ENCODE measurements around the gene AP2A2. TPM values are rescaled to one million over a fixed set of nuclear protein-coding genes. Genes with fewer than 3 reads are reported as not detected.

Gene AP2A2
- total and polyA plus RNA-seq, 2 donors = 14.6 to 57.2 TPM

DNA sequence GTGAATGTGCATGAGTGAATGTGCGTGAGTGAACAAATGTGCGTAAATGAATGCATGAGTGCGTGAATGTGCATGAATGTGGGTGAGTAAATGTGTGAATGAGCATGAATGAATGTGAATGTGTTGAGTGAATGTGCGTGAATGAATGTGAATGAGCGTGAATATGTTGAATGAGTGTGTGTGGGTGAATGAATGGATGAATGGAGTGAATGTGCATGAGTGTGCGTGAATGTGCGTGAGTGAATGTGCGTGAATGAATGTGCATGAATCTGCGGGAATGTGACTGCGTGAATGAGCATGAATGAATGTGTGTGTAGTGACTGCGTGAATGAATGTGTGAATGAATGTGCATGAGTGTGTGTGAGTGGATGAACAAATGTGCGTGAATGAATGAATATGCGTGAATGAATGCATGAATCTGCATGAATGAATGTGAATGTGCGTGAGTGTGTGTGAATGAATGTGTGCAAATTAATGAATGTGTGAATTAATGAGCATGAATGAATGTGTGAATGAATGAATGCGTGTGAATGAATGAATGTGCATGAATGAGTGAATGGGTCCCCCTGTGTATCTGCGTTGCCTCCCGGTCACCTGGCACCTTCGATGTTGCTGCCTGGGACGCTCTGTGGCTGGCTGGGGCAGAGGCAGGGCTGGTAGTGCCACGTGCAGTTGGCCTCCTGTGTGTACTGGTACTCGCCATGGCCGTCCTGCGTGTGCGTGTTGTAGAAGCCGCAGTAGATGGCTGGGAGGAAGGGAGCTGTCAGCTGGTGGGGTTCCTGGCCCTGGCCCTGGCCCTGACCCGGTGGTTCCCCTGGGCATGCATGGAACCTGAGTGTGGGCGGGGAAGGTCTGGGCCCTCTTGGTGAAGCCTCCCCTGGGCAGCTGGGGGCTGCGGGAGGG, 97.5 kb downstream of the AP2A2 start:
- Histone ChIP-seq H3K9me3 (ENCODE audit: control insufficient read depth in 2 of 2, insufficient read depth in 1 of 2, low read length in 1 of 2) (no peaks in the 10 kb centered on the region), H3K36me3 (ENCODE audit: control insufficient read depth in 2 of 2, insufficient read depth in 2 of 2, low read length in 1 of 2) (no peaks in the 10 kb centered on the region), H3K4me3 (ENCODE audit: low read length in 2 of 2) (no peak overlapping the region), H3K4me1 (ENCODE audit: control insufficient read depth in 2 of 2, insufficient read depth in 2 of 2, low read length in 2 of 2) (no peaks in the 10 kb centered on the region), H3K27me3 (ENCODE audit: control insufficient read depth in 2 of 2, insufficient read depth in 1 of 2, low read length in 1 of 2) (no peaks in the 10 kb centered on the region), H3K27ac (ENCODE audit: low read depth in 1 of 2, low read length in 1 of 2) (no peak overlapping the region)
- WGBS = 98% methylated on average over 28 of the region's 28 CpGs
- DNase-seq (ENCODE audit: low read depth in 6 of 9, low spot score in 9 of 9) = no peak

DNA sequence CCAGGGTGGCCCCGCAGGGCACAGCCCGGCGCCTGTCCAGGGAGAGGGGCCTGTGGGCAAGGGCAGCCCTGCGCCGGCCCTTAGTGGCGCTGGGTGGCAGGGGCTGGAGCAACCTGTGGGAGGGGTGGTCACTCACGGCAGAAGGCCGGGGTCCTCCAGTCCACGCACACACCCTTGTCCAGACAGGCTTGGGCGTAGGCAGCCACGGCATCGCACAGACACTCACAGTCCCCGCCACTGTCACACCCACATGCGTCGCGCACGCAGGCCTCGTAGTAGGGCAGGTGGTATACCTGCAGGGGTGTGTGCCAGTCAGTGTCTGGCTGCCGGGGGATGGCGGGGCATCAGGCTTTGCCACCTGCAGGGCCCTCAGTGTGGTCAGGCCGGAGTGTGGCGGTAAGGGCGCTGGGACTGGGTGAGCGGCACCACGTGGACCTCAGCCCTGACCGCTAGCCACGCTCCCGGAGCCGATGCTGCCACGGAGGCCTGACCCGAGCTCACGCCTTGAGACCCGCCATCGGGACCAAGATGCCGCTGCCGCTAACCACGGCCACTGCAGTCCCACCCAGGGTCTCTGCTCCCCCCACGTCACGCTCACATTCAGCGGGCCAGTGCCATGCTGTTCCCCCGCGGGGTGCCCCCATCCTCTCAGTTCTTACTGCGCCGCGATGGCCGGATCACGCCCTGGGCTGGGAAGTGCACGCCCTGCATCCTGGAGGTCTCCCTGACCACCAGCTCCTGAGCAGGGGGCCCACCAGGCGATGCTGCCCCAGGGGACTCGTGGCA, 98.3 kb downstream of the AP2A2 start:
- no peaks in the 10 kb centered on the region for H3K27me3 ChIP-seq (ENCODE audit: control insufficient read depth in 2 of 2, insufficient read depth in 1 of 2, low read length in 1 of 2)
- 97% methylated on average over 50 of the region's 50 CpGs for WGBS
- H3K36me3 ChIP-seq (ENCODE audit: control insufficient read depth in 2 of 2, insufficient read depth in 2 of 2, low read length in 1 of 2) = no peaks in the 10 kb centered on the region
- no peaks in the 10 kb centered on the region for H3K4me1 ChIP-seq (ENCODE audit: control insufficient read depth in 2 of 2, insufficient read depth in 2 of 2, low read length in 2 of 2)
- no peak for DNase-seq (ENCODE audit: low read depth in 6 of 9, low spot score in 9 of 9)
- H3K4me3 ChIP-seq (ENCODE audit: low read length in 2 of 2) = no peak overlapping the region
- no peak overlapping the region for H3K27ac ChIP-seq (ENCODE audit: low read depth in 1 of 2, low read length in 1 of 2)
- H3K9me3 ChIP-seq (ENCODE audit: control insufficient read depth in 2 of 2, insufficient read depth in 1 of 2, low read length in 1 of 2) = no peaks in the 10 kb centered on the region

DNA sequence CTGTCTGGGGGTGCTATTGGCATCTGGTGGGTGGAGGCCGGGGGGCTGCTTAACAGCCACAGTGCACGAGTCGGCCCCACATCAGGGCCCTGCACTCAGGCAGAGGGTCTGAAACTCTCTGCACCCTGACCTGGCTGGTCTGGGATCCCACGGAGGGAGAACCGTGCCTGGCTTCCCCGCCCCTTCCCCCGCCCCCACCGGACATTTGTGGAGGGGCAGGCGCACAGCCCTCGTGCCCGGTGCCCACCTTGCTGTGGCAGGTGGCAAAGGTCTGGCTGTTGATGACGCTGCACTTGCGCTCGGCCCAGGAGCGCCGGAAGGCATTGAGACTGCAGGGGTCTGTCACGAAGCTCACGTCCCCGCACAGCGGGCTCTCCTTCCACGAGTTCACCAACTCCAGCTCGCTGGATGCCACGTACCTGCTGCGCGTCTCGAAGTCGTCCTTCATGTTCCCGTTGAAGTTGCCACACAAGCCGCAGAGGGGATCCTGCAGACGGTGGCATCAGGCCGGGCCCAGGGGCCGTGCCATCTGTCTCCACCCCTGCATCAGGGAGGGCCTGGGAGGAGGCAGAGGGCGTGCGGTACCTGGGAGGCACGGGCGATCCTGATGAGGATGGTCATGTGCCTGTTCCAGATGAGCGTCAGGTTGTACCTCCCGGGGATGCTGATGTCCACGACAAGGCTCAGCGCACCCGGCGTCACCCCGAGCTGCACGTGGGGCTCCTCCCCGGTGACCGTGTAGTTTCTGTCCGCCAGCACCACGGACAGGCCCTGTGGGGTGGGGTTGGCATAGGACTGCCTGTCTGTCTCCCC, 99.1 kb downstream of the AP2A2 start:
- Histone ChIP-seq H3K9me3 (ENCODE audit: control insufficient read depth in 2 of 2, insufficient read depth in 1 of 2, low read length in 1 of 2) (no peaks in the 10 kb centered on the region), H3K36me3 (ENCODE audit: control insufficient read depth in 2 of 2, insufficient read depth in 2 of 2, low read length in 1 of 2) (no peaks in the 10 kb centered on the region), H3K27me3 (ENCODE audit: control insufficient read depth in 2 of 2, insufficient read depth in 1 of 2, low read length in 1 of 2) (no peaks in the 10 kb centered on the region), H3K4me1 (ENCODE audit: control insufficient read depth in 2 of 2, insufficient read depth in 2 of 2, low read length in 2 of 2) (no peaks in the 10 kb centered on the region), H3K27ac (ENCODE audit: low read depth in 1 of 2, low read length in 1 of 2) (no peak overlapping the region), H3K4me3 (ENCODE audit: low read length in 2 of 2) (no peak overlapping the region)
- WGBS = 95% methylated on average over 48 of the region's 48 CpGs
- DNase-seq (ENCODE audit: low read depth in 6 of 9, low spot score in 9 of 9) = no peak

DNA sequence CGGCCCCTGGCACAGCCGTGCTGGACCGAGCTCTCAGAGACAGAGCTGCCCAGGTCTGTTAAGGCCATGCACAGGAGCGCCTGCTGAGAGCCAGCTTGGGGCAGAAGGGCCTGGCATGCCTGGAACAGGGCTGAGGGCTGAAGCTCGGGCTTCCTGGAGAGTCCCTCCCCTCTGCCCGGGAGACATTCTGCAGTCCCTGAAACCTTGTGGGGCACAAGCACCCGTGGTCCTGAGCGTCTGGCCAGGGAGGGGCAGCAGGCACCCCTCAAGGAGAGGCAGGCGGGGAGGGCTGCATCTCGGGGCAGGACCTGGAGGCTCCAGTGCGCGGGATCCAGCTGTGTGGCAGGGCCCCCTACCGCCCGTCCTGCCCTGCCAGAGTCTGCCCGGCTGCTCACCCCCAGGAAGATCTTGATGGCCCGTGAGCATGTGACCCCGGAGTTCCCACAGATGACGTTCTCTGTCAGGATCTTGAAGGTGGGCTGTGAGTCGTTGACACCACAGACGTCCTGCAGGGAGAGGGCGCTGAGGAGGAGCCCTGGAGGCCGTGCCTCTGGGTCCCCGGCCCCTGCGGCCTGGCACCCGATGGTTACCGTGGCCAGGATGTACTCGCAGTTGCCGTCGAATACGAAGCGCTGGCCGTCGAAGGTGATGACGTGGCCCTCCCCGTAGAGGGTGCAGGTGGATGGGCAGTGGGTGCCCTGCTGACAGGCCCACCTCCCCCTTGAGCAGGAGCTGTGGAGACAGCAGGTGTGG, 99.9 kb downstream of the AP2A2 start:
- Histone ChIP-seq H3K4me3 (ENCODE audit: low read length in 2 of 2) (no peak overlapping the region), H3K36me3 (ENCODE audit: control insufficient read depth in 2 of 2, insufficient read depth in 2 of 2, low read length in 1 of 2) (no peaks in the 10 kb centered on the region), H3K4me1 (ENCODE audit: control insufficient read depth in 2 of 2, insufficient read depth in 2 of 2, low read length in 2 of 2) (no peaks in the 10 kb centered on the region), H3K27me3 (ENCODE audit: control insufficient read depth in 2 of 2, insufficient read depth in 1 of 2, low read length in 1 of 2) (no peaks in the 10 kb centered on the region), H3K9me3 (ENCODE audit: control insufficient read depth in 2 of 2, insufficient read depth in 1 of 2, low read length in 1 of 2) (no peaks in the 10 kb centered on the region), H3K27ac (ENCODE audit: low read depth in 1 of 2, low read length in 1 of 2) (no peak overlapping the region)
- no peak for DNase-seq (ENCODE audit: low read depth in 6 of 9, low spot score in 9 of 9)
- WGBS = 90% methylated on average over 35 of the region's 35 CpGs

DNA sequence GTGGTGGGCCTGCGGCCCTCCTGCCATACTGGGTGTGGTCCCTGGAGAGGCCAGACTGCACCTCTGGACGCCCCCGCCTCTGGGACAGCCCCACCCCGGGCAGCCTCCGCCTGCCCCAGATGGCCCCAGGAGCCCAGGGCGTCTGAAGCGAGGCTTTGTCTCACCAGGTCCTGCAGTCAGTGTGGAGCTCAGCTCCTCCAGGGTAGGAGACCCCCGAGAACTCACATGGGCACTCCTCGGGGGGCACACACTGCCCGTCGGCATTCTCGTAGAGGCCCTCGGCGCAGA, 100.4 kb downstream of the AP2A2 start:
- Histone ChIP-seq H3K4me3 (ENCODE audit: low read length in 2 of 2) (no peak overlapping the region), H3K9me3 (ENCODE audit: control insufficient read depth in 2 of 2, insufficient read depth in 1 of 2, low read length in 1 of 2) (no peaks in the 10 kb centered on the region), H3K36me3 (ENCODE audit: control insufficient read depth in 2 of 2, insufficient read depth in 2 of 2, low read length in 1 of 2) (no peaks in the 10 kb centered on the region), H3K4me1 (ENCODE audit: control insufficient read depth in 2 of 2, insufficient read depth in 2 of 2, low read length in 2 of 2) (no peaks in the 10 kb centered on the region), H3K27ac (ENCODE audit: low read depth in 1 of 2, low read length in 1 of 2) (no peak overlapping the region), H3K27me3 (ENCODE audit: control insufficient read depth in 2 of 2, insufficient read depth in 1 of 2, low read length in 1 of 2) (no peaks in the 10 kb centered on the region)
- WGBS = 97% methylated on average over 14 of the region's 14 CpGs
- no peak for DNase-seq (ENCODE audit: low read depth in 6 of 9, low spot score in 9 of 9)

DNA sequence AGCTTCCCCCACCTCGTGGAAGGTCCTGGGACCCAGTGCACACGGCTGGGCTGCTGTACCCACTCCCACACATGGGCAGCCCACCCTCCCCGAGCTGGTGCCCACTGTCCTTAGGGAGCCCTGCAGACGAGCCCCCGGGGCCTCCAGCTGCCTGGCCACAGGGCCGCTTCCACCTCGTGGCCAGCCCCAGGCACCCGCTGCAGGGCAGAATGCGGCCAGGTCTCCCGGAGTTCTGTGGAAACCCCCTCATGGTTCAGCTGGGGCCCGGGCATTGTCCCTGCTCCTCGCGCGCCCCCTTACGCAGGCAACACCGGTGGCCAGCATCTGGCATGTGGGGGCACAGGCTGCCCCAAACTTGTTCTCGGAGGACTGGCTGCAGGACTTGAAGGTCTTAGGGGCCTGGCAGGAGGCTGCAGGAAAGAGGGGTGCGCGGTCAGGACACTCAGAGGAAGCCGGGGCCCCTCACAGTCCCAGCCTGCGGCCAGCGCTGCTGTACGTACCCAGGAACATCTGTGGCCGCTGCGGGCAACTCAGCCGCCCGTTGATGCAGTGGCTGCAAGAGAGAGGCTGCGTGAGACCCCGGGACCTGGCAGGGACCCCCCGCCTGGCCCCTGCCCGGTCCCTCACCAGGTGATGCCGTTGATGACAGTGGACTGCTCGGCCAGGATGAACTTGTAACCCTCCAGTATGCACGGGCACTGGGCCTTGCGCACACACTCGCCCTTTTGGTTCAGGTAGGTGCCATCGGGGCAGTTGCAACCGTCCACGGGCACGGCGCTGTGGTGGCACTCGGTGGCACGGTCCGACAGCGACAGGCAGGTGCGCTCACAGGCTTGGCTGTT, 101.2 kb downstream of the AP2A2 start:
- no peaks in the 10 kb centered on the region for H3K9me3 ChIP-seq (ENCODE audit: control insufficient read depth in 2 of 2, insufficient read depth in 1 of 2, low read length in 1 of 2)
- WGBS = 91% methylated on average over 46 of the region's 46 CpGs
- H3K4me3 ChIP-seq (ENCODE audit: low read length in 2 of 2) = no peak overlapping the region
- no peaks in the 10 kb centered on the region for H3K27me3 ChIP-seq (ENCODE audit: control insufficient read depth in 2 of 2, insufficient read depth in 1 of 2, low read length in 1 of 2)
- H3K4me1 ChIP-seq (ENCODE audit: control insufficient read depth in 2 of 2, insufficient read depth in 2 of 2, low read length in 2 of 2) = no peaks in the 10 kb centered on the region
- no peaks in the 10 kb centered on the region for H3K36me3 ChIP-seq (ENCODE audit: control insufficient read depth in 2 of 2, insufficient read depth in 2 of 2, low read length in 1 of 2)
- no peak for DNase-seq (ENCODE audit: low read depth in 6 of 9, low spot score in 9 of 9)
- no peak overlapping the region for H3K27ac ChIP-seq (ENCODE audit: low read depth in 1 of 2, low read length in 1 of 2)

DNA sequence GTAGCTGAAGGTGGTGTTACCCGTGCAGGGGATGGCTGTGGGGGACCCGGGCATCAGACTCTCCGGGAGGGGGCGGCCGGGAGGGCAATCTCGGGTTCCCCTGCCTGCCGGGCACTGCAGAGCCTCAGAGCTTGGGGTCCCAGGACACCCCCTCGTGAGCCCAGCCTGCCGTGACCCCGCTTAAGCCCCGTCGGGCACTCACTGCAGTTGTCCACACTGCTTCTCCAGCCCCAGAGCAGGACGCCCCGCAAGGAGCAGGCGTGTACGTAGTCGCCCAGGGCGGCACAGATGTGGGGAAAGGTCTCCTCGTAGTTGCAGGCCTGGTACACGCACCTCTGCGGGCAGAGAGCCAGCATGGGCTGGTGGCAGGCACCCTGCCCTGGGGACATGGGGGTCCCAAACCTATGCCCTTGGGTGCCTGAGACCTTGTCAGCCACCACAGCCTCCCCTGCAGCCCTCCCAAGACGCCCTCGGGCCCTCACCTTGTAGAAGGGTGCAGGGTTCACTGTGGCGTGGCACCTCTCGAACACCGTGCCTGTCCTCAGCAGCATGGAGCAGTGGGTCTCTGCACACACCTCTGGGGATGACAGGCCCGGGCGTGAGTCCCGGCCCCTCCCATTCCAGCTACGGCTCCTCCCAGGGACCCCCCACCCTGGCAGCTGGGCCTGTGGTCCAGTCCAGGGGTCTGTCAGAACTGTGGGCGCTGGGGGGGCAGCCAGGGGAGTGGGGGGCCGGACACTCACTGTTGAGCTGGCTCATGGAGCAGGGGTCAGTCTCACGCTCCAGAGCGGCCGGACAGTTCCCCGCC, 102.0 kb downstream of the AP2A2 start:
- WGBS = 89% methylated on average over 36 of the region's 36 CpGs
- no peaks in the 10 kb centered on the region for H3K27me3 ChIP-seq (ENCODE audit: control insufficient read depth in 2 of 2, insufficient read depth in 1 of 2, low read length in 1 of 2)

DNA sequence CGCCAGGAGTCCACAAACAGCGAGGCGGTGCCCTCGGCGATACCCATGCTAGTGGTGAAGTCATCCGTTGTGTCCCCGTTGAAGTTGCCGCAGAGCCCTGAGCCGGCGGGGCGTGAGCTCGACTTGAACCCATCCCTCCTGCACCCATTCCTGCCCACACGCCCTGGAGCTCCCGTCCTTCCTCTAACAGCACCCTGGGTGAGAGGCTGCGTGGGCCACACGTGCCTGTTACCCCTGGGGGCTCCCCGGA, 102.5 kb downstream of the AP2A2 start:
- H3K4me3 ChIP-seq (ENCODE audit: low read length in 2 of 2) = no peak overlapping the region

More for the DNA sequence above, 102.0 kb downstream of the AP2A2 start:
- no peaks in the 10 kb centered on the region for H3K4me1 ChIP-seq (ENCODE audit: control insufficient read depth in 2 of 2, insufficient read depth in 2 of 2, low read length in 2 of 2)
- H3K36me3 ChIP-seq (ENCODE audit: control insufficient read depth in 2 of 2, insufficient read depth in 2 of 2, low read length in 1 of 2) = no peaks in the 10 kb centered on the region
- no peak for DNase-seq (ENCODE audit: low read depth in 6 of 9, low spot score in 9 of 9)
- H3K27ac ChIP-seq (ENCODE audit: low read depth in 1 of 2, low read length in 1 of 2) = no peak overlapping the region
- H3K4me3 ChIP-seq (ENCODE audit: low read length in 2 of 2) = no peak overlapping the region
- H3K9me3 ChIP-seq (ENCODE audit: control insufficient read depth in 2 of 2, insufficient read depth in 1 of 2, low read length in 1 of 2) = no peaks in the 10 kb centered on the region

More for the DNA sequence above, 102.5 kb downstream of the AP2A2 start:
- no peak for DNase-seq (ENCODE audit: low read depth in 6 of 9, low spot score in 9 of 9)
- Histone ChIP-seq H3K27me3 (ENCODE audit: control insufficient read depth in 2 of 2, insufficient read depth in 1 of 2, low read length in 1 of 2) (no peaks in the 10 kb centered on the region), H3K9me3 (ENCODE audit: control insufficient read depth in 2 of 2, insufficient read depth in 1 of 2, low read length in 1 of 2) (no peaks in the 10 kb centered on the region), H3K27ac (ENCODE audit: low read depth in 1 of 2, low read length in 1 of 2) (no peak overlapping the region), H3K36me3 (ENCODE audit: control insufficient read depth in 2 of 2, insufficient read depth in 2 of 2, low read length in 1 of 2) (no peaks in the 10 kb centered on the region), H3K4me1 (ENCODE audit: control insufficient read depth in 2 of 2, insufficient read depth in 2 of 2, low read length in 2 of 2) (no peaks in the 10 kb centered on the region)
- WGBS = 93% methylated on average over 17 of the region's 17 CpGs

All from thymus (tissue), 11 donors.